ES-I3 (cell line): ENCODE results near the gene PPIP5K1.

Source experiments
- H3K36me3 ChIP-seq: 2 replicates; pipeline ENCODE4 v1.6.1; 2013; ENCODE audit warnings: mild to moderate bottlenecking, low read length, control low read depth, moderate library complexity; ENCODE audit not compliant: insufficient read depth
- H3K4me1 ChIP-seq: 2 replicates; pipeline ENCODE4 v1.6.1; 2013; ENCODE audit warnings: mild to moderate bottlenecking, control low read depth, low read length; ENCODE audit not compliant: insufficient read depth
- H3K9ac ChIP-seq: 2 replicates; pipeline ENCODE4 v1.6.1; 2013; ENCODE audit warnings: low read depth, mild to moderate bottlenecking, low read length, moderate library complexity
- H3K9me3 ChIP-seq: 2 replicates; pipeline ENCODE4 v1.6.1; 2013; ENCODE audit warnings: mild to moderate bottlenecking, low read length, moderate library complexity; ENCODE audit not compliant: control insufficient read depth, insufficient read depth

PPIP5K1 gene

DNA sequence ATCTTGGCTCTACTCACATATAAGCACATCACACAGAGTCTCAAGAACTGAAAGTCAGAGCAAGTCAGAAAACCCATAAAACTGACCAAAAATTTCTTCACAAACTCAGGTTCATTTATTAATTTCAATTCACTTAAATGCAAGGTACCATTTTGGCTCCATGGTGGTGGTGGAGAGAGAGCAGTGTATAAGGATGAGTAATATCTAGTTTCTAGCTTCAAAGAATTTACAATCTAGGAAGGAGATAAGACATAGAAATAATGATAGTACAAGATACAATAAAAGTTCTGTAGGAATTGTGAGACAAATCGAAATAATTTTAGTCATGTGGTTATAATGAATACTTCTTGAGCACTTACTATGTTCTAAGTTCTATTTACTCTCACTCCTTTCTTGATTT, 90.4 kb downstream of the PPIP5K1 start:
- H3K9ac ChIP-seq, result no peak overlapping the region
- H3K4me1 ChIP-seq, result no peaks in the 10 kb centered on the region
- H3K36me3 ChIP-seq, result no peaks in the 10 kb centered on the region
- no peaks in the 10 kb centered on the region for H3K9me3 ChIP-seq

DNA sequence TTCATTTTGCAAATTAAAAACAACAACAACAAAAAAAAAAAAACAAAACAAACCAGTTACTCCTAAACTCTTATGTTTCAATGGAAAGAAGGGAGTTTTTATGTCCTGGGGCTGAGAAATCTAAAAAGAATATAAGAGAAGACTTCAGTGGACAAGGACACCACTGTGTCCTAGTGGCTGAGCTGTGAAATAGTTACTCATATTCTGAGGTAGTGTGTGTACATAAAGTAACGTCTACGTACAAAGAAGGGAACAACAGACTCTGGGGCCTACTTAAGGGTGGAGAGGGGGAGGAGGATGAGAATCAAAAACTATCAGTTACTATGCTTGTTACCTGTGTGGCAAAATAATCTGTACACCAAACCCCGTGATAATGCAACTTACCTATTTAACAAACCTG, 91.0 kb downstream of the PPIP5K1 start:
- Histone ChIP-seq H3K4me1 (no peaks in the 10 kb centered on the region), H3K36me3 (no peaks in the 10 kb centered on the region), H3K9me3 (no peaks in the 10 kb centered on the region), H3K9ac (no peak overlapping the region)

DNA sequence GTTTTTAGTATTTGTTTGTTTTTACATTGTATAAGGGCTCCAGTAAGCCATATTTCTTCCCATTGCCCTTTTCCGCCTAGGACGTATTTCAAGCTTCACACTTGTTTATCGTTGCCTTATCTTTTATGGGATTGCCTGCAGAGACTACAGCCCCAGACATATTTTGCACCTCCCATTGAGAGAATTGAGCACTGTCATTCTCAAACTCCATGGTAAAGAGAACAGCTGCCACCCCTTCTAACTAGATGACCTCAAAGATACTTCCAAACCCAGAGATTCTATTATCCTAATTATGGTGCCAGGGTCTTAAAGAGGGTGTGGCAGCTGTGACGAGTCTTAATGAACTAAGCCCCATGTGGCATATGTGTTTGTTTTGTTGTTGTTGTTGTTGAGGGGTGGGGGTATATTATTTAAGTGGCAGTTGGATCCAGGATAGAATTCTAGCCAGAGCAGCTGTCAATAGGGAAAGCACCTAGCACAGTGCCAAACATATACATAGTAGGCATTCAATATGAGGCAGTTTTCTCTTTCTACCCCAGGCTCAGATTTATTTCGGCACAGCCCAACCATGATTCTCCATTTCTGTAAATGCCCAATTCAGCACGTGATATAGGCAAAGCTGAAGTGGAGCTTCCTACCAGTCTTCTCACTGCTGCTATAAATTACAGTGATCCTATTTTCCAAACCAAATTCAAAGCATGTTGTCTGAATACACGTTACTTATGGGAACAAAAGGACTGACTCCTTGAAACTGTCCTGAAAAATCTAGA, 96.1 kb downstream of the PPIP5K1 start:
- H3K9me3 ChIP-seq, result no peaks in the 10 kb centered on the region
- H3K4me1 ChIP-seq, result peaks cover 4% of the 10 kb centered on the region; the same call in 1 of the 2 replicates
- peak overlapping the region; percentile 96; the same call in 1 of the 2 replicates for H3K9ac ChIP-seq
- peaks cover 2% of the 10 kb centered on the region; the same call in 1 of the 2 replicates for H3K36me3 ChIP-seq

DNA sequence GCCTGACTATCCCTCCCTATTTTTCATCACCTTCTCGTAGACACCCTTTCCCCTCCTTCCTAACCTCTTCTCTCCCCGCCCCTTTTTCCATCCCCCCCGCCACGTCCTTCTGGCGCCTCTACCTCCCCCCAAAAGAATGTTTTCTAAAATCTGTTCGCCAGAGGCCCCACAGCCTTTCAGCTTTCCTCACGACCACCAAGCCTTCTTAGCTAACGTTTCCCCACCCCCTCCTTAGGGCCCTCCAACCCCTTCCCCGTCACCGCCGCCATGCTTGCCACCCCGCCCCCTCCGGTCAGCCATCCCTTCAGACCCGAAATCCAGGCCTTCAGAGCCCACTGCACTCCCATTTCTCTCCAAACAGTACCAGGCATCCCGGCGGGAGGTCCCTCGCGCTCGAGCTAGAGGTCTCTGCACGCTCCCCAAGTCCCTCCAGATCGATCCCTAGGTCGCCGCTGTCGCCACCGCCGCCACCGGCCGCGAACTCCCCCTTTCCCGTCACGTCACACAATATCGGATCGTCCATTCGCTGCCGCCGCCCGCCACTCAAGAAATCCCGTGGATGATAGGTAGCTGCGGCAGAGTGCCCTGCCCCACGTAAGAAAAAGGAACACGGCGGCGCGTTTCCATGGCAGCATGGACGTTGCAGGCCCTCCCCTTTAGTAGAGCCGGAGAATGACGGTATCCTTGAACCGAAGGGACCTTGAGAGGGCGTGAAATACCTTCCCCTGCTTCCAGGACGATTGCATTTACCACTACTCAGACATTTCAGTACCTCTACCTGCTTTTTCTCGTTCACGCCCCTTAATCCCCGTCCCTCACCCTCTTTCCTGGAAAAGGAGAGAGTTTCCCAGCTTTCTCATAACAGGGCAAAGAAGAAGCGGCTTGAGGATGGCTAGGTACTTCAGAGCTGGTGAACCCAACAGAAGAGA, 97.1 kb downstream of the PPIP5K1 start, which contains the start of gene TP53BP1:
TSS of gene TP53BP1 (minus strand) at position 484 of the 929 bp plus-strand sequence. CDS start at position 371, 113 bp downstream.
- Histone ChIP-seq H3K36me3 (peaks cover 2% of the 10 kb centered on the region; the same call in 1 of the 2 replicates), H3K4me1 (peaks cover 4% of the 10 kb centered on the region; the same call in 1 of the 2 replicates), H3K9ac (peak within 1 kb of the TSS; percentile 96), H3K9me3 (no peaks in the 10 kb centered on the region)

DNA sequence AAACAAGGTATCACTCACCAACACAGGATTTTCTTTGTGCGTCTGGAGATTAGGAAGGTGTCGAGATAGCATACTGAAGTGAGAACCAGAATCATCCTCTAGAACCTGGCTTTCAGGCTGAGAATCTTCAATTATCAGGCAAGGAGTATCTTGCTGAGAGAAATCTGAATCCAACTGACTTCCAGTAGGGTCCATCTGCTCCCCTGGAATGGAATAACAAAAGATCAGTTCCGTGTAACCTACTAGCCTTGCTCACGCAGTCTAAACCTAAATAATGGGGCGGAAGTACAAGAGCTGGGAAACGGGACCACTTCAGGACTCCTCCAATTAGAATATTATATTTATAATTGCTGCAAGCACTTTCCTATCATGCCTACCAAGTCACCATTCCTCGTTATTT, 97.7 kb downstream of the PPIP5K1 start:
- Histone ChIP-seq H3K9me3 (no peaks in the 10 kb centered on the region), H3K9ac (peak overlapping the region; percentile 96), H3K4me1 (peaks cover 4% of the 10 kb centered on the region; the same call in 1 of the 2 replicates), H3K36me3 (peaks cover 5% of the 10 kb centered on the region; the same call in 1 of the 2 replicates)

DNA sequence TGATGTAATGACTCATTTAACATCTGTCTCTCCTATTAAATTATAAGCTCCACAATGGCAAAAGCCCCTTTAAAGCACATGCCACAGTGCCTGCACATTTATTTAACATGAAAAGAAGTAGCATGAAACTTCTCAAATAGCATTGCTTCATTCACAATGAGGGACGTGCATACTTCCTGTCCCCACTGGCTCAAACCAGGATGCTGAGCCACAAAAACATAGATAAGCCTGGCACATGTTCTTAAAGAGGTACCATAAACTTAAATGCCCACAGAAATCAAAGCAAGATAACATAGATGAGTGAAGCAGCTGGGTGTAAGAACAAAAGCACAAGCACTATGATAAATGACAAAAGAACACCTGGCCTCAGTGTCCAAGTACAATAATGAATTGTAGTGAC, 100.8 kb downstream of the PPIP5K1 start:
- peaks cover 4% of the 10 kb centered on the region; the same call in 1 of the 2 replicates for H3K4me1 ChIP-seq
- H3K9ac ChIP-seq, result no peak overlapping the region
- H3K9me3 ChIP-seq, result no peaks in the 10 kb centered on the region
- H3K36me3 ChIP-seq, result peaks cover 5% of the 10 kb centered on the region; the same call in 1 of the 2 replicates

DNA sequence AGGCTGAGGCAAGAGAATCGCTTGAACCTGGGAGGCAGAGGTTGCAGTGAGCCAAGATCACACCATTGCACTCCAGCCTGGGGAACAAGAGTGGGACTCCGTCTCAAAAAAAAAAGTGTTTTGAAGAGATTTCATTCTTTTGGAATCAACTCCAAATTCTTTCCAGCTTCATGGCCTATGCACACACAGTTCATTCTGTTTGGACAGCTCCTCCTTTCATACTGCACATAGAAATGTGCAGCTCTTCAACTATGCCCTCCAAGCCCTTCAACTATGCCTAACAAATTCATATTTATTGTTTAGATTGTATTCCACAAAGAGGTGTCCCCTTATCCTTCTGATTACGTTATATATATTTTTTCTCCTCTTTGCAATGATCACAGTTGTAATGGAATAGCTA, 101.2 kb downstream of the PPIP5K1 start:
- Histone ChIP-seq H3K9ac (no peak overlapping the region), H3K4me1 (peaks cover 4% of the 10 kb centered on the region; the same call in 1 of the 2 replicates), H3K9me3 (no peaks in the 10 kb centered on the region), H3K36me3 (peaks cover 5% of the 10 kb centered on the region; the same call in 1 of the 2 replicates)

DNA sequence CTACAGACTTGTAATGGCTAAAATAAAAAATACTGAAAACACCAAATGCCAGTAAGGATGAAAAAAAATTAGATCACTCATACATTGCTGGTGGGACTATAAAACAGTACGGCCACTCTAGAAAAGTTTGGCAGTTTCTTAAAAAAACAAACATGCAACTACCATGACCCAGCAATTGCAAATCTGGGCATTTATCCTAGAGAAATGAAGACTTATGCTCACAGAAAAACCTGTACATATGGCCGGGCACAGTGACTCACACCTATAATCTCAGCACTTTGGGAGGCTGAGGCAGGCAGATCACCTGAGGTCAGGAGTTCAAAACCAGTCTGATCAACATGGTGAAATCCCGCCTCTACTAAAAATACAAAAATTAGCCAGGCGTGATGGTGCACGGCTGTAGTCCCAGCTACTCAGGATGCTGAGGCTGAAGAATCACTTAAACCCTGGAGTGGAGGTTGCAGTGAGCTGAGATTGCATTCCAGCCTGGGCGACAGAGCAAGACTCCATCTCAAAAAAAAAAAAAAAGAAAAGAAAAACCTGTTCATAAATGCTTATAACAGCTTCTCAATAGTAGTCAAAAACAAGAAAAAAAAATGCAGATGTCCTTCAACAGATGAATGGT, 102.6 kb downstream of the PPIP5K1 start:
- H3K9ac ChIP-seq, result no peak overlapping the region
- no peaks in the 10 kb centered on the region for H3K9me3 ChIP-seq
- H3K36me3 ChIP-seq, result peaks cover 5% of the 10 kb centered on the region; the same call in 1 of the 2 replicates
- H3K4me1 ChIP-seq, result peaks cover 4% of the 10 kb centered on the region; the same call in 1 of the 2 replicates

DNA sequence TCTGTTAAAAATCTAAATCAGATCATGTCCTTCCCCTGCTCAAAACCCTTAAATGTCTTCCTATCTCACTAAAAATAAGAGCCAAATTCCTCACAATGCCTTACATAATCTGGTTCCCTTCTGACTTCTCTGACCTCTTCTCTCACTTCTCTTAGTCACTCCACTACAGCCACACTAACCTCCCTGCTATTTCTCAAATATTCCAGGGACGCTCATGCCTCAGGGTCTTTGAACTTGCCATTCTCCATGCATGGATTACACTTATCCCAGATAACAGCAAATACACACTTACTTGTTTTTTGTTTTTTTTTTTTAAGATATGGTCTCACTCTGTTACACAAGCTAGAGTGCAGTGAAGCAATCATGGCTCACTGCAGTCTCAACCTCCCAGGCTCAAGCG, 105.6 kb downstream of the PPIP5K1 start:
- H3K4me1 ChIP-seq, result no peaks in the 10 kb centered on the region
- peaks cover 8% of the 10 kb centered on the region; the same call in 1 of the 2 replicates for H3K36me3 ChIP-seq
- no peak overlapping the region for H3K9ac ChIP-seq
- 0 out of 2 replicates have a peak, but pooled peaks cover 3% of the 10 kb centered on the region for H3K9me3 ChIP-seq
